HepG2 (cell line): Measurements from ENCODE around the gene EPHA1. TPM values are rescaled to one million over a fixed set of nuclear protein-coding genes. Genes with fewer than 3 reads are reported as not detected.

ENCODE experiments used
- ATAC-seq: fragments of 200-7000 bp; cut with Tn5 transposase; 3 replicates; pipeline ENCODE4 v1.9.1; 2020; ENCODE audit warnings: mild to moderate bottlenecking, moderate library complexity
- BruUV-seq: library from RNA; stranded (reverse); fragments of 400-500 nt; replicated peaks from 2 replicates; lab custom pipeline; 2021; lab: Mats Ljungman, UMichigan
- CTCF ChIA-PET: fragments of 300-600 bp; formaldehyde crosslinking; extraction: SDS; loops from one replicate; lab custom pipeline; 2021; ENCODE audit warnings: low total read pairs, inconsistent platforms, low intra/inter-chr PET ratio; lab: Yijun Ruan, JAX
- POLR2A ChIA-PET: fragments of 350-600 bp; sonication (Branson Sonifier 250); formaldehyde crosslinking; loops from one replicate; lab custom pipeline; 2020; ENCODE audit warnings: antibody characterized with exemption, inconsistent platforms; lab: Yijun Ruan, JAX
- DNase-seq: peaks from one replicate; pipeline ENCODE4 v3.0.0-alpha.2; 2015; ENCODE audit warnings: low spot score
- FAIRE-seq: peaks from 3 replicates; lab custom pipeline; 2011; peaks lifted over from hg19 to GRCh38; lab: Jason Lieb, UNC
- H2AFZ ChIP-seq: one replicate; pipeline ENCODE4 v1.6.1; 2011; ENCODE audit warnings: low read length, inconsistent platforms
- H3K27ac ChIP-seq: fragments of 300-600 bp; 3 replicates; pipeline ENCODE4 v1.8.0; 2011; ENCODE audit warnings: mixed run types, mild to moderate bottlenecking, mixed read lengths, low read length, inconsistent platforms; ENCODE audit not compliant: insufficient read depth; ENCODE audit errors: extremely low read length
- H3K27me3 ChIP-seq, 2 experiments: fragments of 200-600 bp in 1 of 2; 2 replicates in 1 of 2; 3 replicates in 1 of 2; pipeline versions ENCODE4 v1.6.0 to v1.8.0; 2011; ENCODE audit warnings: low read length in 2 of 2, mild to moderate bottlenecking in 2 of 2, moderate library complexity in 2 of 2, inconsistent platforms in 1 of 2; ENCODE audit not compliant: insufficient read depth in 2 of 2, control insufficient read depth in 1 of 2
- H3K36me3 ChIP-seq, 2 experiments: fragments of 200-600 bp in 1 of 2; replicated peaks in 1 of 2; 2 replicates in 1 of 2; 3 replicates in 1 of 2; pipeline versions ENCODE4 v1.5.1 to v1.8.0; 2011; ENCODE audit warnings: low read length in 2 of 2, inconsistent platforms in 1 of 2; ENCODE audit not compliant: insufficient read depth in 2 of 2, control insufficient read depth in 1 of 2
- H3K4me1 ChIP-seq: 2 replicates; pipeline ENCODE4 v1.5.1; 2012; ENCODE audit warnings: low read length, inconsistent platforms; ENCODE audit not compliant: insufficient read depth
- H3K4me2 ChIP-seq: 2 replicates; pipeline ENCODE4 v1.6.0; 2011; ENCODE audit warnings: low read depth, low read length, inconsistent platforms
- H3K4me3 ChIP-seq, 3 experiments: fragments of 200-600 bp in 1 of 3; sonication (generic), shearing (Covaris generic) in 1 of 3; replicated peaks in 1 of 3; 2 replicates each; pipeline ENCODE4 v1.5.1; 2011 to 2016; ENCODE audit warnings: low read length in 3 of 3, inconsistent platforms in 2 of 3, low read depth in 2 of 3, mild to moderate bottlenecking in 2 of 3, control low read depth in 1 of 3, mixed read lengths in 1 of 3; ENCODE audit not compliant: insufficient read depth in 1 of 3
- H3K79me2 ChIP-seq: one replicate; pipeline ENCODE4 v1.6.1; 2011; ENCODE audit warnings: low read length, inconsistent platforms; ENCODE audit not compliant: insufficient read depth
- H3K9ac ChIP-seq: 2 replicates; pipeline ENCODE4 v1.6.0; 2011; ENCODE audit warnings: mild to moderate bottlenecking, low read depth, low read length, inconsistent platforms; ENCODE audit not compliant: insufficient read depth
- H3K9me3 ChIP-seq: 2 replicates; pipeline ENCODE4 v1.5.1; 2012; ENCODE audit warnings: mild to moderate bottlenecking, low read length
- H4K20me1 ChIP-seq: 2 replicates; pipeline ENCODE4 v1.6.0; 2011; ENCODE audit warnings: inconsistent platforms, mild to moderate bottlenecking, low read length, moderate library complexity; ENCODE audit not compliant: insufficient read depth
- DMTF1 ChIP-seq: sonication (generic); formaldehyde crosslinking; IDR thresholded peaks from 2 replicates; pipeline ENCODE4 v1.4.0; 2020; ENCODE audit warnings: mild to moderate bottlenecking, missing genetic modification reagents
- E2F5 ChIP-seq: sonication (generic); formaldehyde crosslinking; conservative IDR thresholded peaks from 2 replicates; pipeline ENCODE4 v1.4.0; 2020; ENCODE audit warnings: missing genetic modification reagents
- MEF2D ChIP-seq: sonication (generic); formaldehyde crosslinking; IDR thresholded peaks from 2 replicates; pipeline ENCODE4 v1.5.1; 2020; ENCODE audit warnings: mild to moderate bottlenecking, missing genetic modification reagents
- MTERF4 ChIP-seq: sonication (generic); formaldehyde crosslinking; IDR thresholded peaks from 2 replicates; pipeline ENCODE4 v1.8.0; 2023; ENCODE audit warnings: mild to moderate bottlenecking, missing genetic modification reagents
- PAXIP1 ChIP-seq: sonication (generic); formaldehyde crosslinking; conservative IDR thresholded peaks from 2 replicates; pipeline ENCODE4 v1.4.0; 2020; ENCODE audit warnings: mild to moderate bottlenecking, missing genetic modification reagents, moderate library complexity
- PLRG1 ChIP-seq: fragments of 450-650 bp; conservative IDR thresholded peaks from 2 replicates; pipeline ENCODE4 v1.6.1; 2016
- TEAD3 ChIP-seq: optimal IDR thresholded peaks from 2 replicates; pipeline ENCODE3; 2016; ENCODE audit warnings: borderline replicate concordance
- TFE3 ChIP-seq: IDR thresholded peaks from 2 replicates; pipeline ENCODE4 v1.6.1; 2016
- ZNF30 ChIP-seq: sonication (generic); formaldehyde crosslinking; IDR thresholded peaks from 2 replicates; pipeline ENCODE4 v1.5.0; 2020; ENCODE audit warnings: mild to moderate bottlenecking, missing genetic modification reagents
- ZNF589 ChIP-seq: sonication (generic); formaldehyde crosslinking; conservative IDR thresholded peaks from 2 replicates; pipeline ENCODE4 v1.8.0; 2022; ENCODE audit warnings: mild to moderate bottlenecking, moderate library complexity, missing genetic modification reagents
- ZNF792 ChIP-seq: IDR thresholded peaks from 2 replicates; pipeline ENCODE4 v1.6.1; 2016
- WGBS: methylation state at CpG from one replicate; pipeline ENCODE4 v1.1.6; 2017; ENCODE audit warnings: low lambda C conversion rate; 5-methylcytosine and 5-hydroxymethylcytosine counted together
- in situ Hi-C: cut with HindIII; loops from 2 replicates; pipeline ENCODE4 v1.10.0; 2017; ENCODE audit warnings: low pct_unique_long_range_greater_than_20kb; ENCODE audit not compliant: extremely low pct_ligation_motif_present
- intact Hi-C: fragments of 100-400 bp; cut with micrococcal nuclease; formaldehyde crosslinking; loops from one replicate; pipeline ENCODE4 v1.10.0; 2022; ENCODE audit not compliant: unreplicated experiment
- polyA plus RNA-seq, 8 experiments: library from polyadenylated mRNA; depleted of rRNA in 3 of 8; stranded (reverse) in 7 of 8; unstranded in 1 of 8; fragments of >200 nt; fragmentation: Illumina TruSeq in 4 of 8; extraction: Trizol in 4 of 8; gene quantifications; 2 replicates each; pipeline versions ENCODE4 v1.2.1 to v1.2.3, GENCODE V29; 2011 to 2016; ENCODE audit warnings: low read depth in 4 of 8, missing spikeins in 1 of 8, mixed read lengths in 1 of 8; ENCODE audit not compliant: insufficient read depth in 1 of 8
- total RNA-seq, 5 experiments: library from RNA; depleted of rRNA; stranded (reverse); fragments of >200 nt; fragmentation: Illumina TruSeq; extraction: Trizol; gene quantifications; 2 replicates each; pipeline ENCODE4 v1.2.3, GENCODE V29; 2016; ENCODE audit warnings: low read depth in 1 of 5

Gene EPHA1
- total and polyA plus RNA-seq, 2 of the 13 experiments (the other 11 are each of a cell fraction or from before 2014, with no cell fraction given), result 4.6 to 17.1 TPM

- CTCF ChIA-PET, result no interaction called here
- TF ChIP-seq TFE3 (CRISPR knock-in tag) (no peak), PLRG1 (no peak), E2F5 (CRISPR knock-in tag) (no peak), DMTF1 (CRISPR knock-in tag) (no peak), MEF2D (CRISPR knock-in tag) (no peak), ZNF792 (no peak), PAXIP1 (CRISPR knock-in tag) (no peak), MTERF4 (CRISPR knock-in tag) (no peak), ZNF30 (CRISPR knock-in tag) (no peak), ZNF589 (CRISPR knock-in tag) (no peak), TEAD3 (no peak)
- TF ChIP-seq, all 625 proteins: peak for 0
- H3K4me3 ChIP-seq, result no peak overlapping the region
- no peak overlapping the region for H3K9ac ChIP-seq
- ATAC-seq, result no peak
- H2AFZ ChIP-seq, result no peak overlapping the region
- intact Hi-C loops, result no loop called here
- H3K4me2 ChIP-seq, result no peak overlapping the region
- POLR2A ChIA-PET, result no interaction called here
- H3K27me3 ChIP-seq, result no peaks in the 10 kb centered on the region
- in situ Hi-C loops, result no loop called here
- H3K27ac ChIP-seq, result no peak overlapping the region
- no TSS peak for BruUV-seq
- no peaks in the 10 kb centered on the region for H3K9me3 ChIP-seq
- no peak for FAIRE-seq
- no peaks in the 10 kb centered on the region for H3K36me3 ChIP-seq
- no peaks in the 10 kb centered on the region for H4K20me1 ChIP-seq
- H3K79me2 ChIP-seq, result no peaks in the 10 kb centered on the region
- H3K4me1 ChIP-seq, result no peaks in the 10 kb centered on the region
- 42% methylated on average over 10 of the region's 10 CpGs for WGBS
- no peak for DNase-seq
Observed at GRCh38 chr7:143429770-143430698, 21.4 kb upstream of the EPHA1 start.
